Mammary epithelial cell (primary cell): ENCODE results near the gene ZNF419.
A peak's percentile ranks its signal among the peaks of the same experiment; 100 is the strongest.
"Not testable (repeated sequence)": the region's sequence is repeated elsewhere in the genome, so short reads cannot be mapped to it uniquely, and the experiment has no call there.

Experiments
- EZH2 ChIP-seq: IDR thresholded peaks from 2 replicates; pipeline ENCODE4 v1.6.1; 2012; ENCODE audit warnings: low read length, inconsistent platforms, borderline replicate concordance
- TF ChIP-seq, protein P1 (sequence below), 2 donors: IDR thresholded peaks in 1 of 2; conservative IDR thresholded peaks in 1 of 2; 2 replicates each; pipeline ENCODE4 v1.5.1; 2011 to 2012; ENCODE audit warnings: inconsistent platforms in 2 of 2, low read length in 2 of 2, mild to moderate bottlenecking in 2 of 2, control low read depth in 1 of 2, low read depth in 1 of 2; ENCODE audit not compliant: insufficient read depth in 1 of 2; ENCODE audit errors: extremely low read depth in 1 of 2

- TF ChIP-seq, protein P1, sequence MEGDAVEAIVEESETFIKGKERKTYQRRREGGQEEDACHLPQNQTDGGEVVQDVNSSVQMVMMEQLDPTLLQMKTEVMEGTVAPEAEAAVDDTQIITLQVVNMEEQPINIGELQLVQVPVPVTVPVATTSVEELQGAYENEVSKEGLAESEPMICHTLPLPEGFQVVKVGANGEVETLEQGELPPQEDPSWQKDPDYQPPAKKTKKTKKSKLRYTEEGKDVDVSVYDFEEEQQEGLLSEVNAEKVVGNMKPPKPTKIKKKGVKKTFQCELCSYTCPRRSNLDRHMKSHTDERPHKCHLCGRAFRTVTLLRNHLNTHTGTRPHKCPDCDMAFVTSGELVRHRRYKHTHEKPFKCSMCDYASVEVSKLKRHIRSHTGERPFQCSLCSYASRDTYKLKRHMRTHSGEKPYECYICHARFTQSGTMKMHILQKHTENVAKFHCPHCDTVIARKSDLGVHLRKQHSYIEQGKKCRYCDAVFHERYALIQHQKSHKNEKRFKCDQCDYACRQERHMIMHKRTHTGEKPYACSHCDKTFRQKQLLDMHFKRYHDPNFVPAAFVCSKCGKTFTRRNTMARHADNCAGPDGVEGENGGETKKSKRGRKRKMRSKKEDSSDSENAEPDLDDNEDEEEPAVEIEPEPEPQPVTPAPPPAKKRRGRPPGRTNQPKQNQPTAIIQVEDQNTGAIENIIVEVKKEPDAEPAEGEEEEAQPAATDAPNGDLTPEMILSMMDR (conservative IDR thresholded peaks at IDR 0.05 in 1 of 2, IDR thresholded peaks at IDR 0.05 in 1 of 2; ENCODE audit: extremely low read depth in 1 of 2, insufficient read depth in 1 of 2, low read depth in 1 of 2, low read length in 2 of 2): peak in 1 of 2 donors; percentile 10
- TF ChIP-seq EZH2: not testable (repeated sequence)
Observed at GRCh38 chr19:57487477-57488298, at the start of gene ZNF419.
